C4-2B (cell line): ENCODE measurements around the gene MLKL.
"Not testable (repeated sequence)": the region's sequence is repeated elsewhere in the genome, so short reads cannot be mapped to it uniquely, and the experiment has no call there.

ENCODE experiments used
- H3K27ac ChIP-seq: fragments of 450-650 bp; 2 replicates; pipeline ENCODE4 v1.5.1; 2017
- CTCF ChIP-seq: fragments of 450-650 bp; conservative IDR thresholded peaks from 2 replicates; pipeline ENCODE4 v1.5.1; 2017; ENCODE audit warnings: mild to moderate bottlenecking
- ZFX ChIP-seq: fragments of 450-650 bp; IDR thresholded peaks from 2 replicates; pipeline ENCODE4 v1.6.1; 2017

MLKL gene

GRCh38 chr16:74654536-74655050, 46.1 kb downstream of the MLKL start:
- TF ChIP-seq CTCF (no peak), ZFX (no peak)
- no peak overlapping the region for H3K27ac ChIP-seq

GRCh38 chr16:74652883-74653282, 47.8 kb downstream of the MLKL start:
- not testable (repeated sequence) for H3K27ac ChIP-seq

GRCh38 chr16:74652249-74652648, 48.4 kb downstream of the MLKL start:
- TF ChIP-seq CTCF = no peak
- no peak overlapping the region for H3K27ac ChIP-seq

- no peak overlapping the region for H3K27ac ChIP-seq
- no peak for TF ChIP-seq ZFX
Measured at GRCh38 chr16:74651841-74652240, 48.8 kb downstream of the MLKL start.

- no peak overlapping the region for H3K27ac ChIP-seq
- TF ChIP-seq CTCF = peak; percentile 83
- TF ChIP-seq ZFX = no peak
Measured at GRCh38 chr16:74650966-74651567, 49.6 kb downstream of the MLKL start.

GRCh38 chr16:74649839-74650504, 50.7 kb downstream of the MLKL start:
- H3K27ac ChIP-seq = no peak overlapping the region
- TF ChIP-seq CTCF (no peak), ZFX (no peak)

GRCh38 chr16:74641969-74642368, 58.7 kb downstream of the MLKL start:
- no peak overlapping the region for H3K27ac ChIP-seq
- TF ChIP-seq CTCF (no peak), ZFX (no peak)

- TF ChIP-seq ZFX = no peak
- no peak for TF ChIP-seq CTCF
- H3K27ac ChIP-seq = no peak overlapping the region
Measured at GRCh38 chr16:74637742-74638453, 62.8 kb downstream of the MLKL start.
